ENCODE results near the gene SMPX. TPM values are rescaled to one million over a fixed set of nuclear protein-coding genes. Genes with fewer than 3 reads are reported as not detected.

SMPX gene
- total RNA-seq, 1 donor from 2014 or later = not detected

DNA sequence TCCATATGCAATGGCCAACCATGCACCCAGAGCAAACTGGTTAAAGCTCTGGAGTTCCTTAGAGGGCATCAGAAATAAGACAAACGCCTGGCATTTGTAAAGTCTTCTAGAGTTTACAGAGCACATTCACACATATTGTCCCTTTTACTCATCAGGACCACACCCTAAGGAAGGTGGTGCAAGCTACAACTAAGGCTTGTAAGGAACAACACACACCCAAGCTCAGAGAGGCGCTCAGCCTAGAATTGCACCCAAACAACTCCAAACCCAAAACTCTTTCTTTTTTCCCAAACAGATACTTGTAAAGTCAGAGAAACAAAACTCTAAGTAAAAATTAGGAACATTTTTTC, 46.1 kb downstream of the SMPX start:
- H3K27ac Mint-ChIP-seq = no peak overlapping the region
- H3K27me3 Mint-ChIP-seq = no peaks in the 10 kb centered on the region
- H3K4me1 Mint-ChIP-seq = no peaks in the 10 kb centered on the region
- DNase-seq (no peak), ATAC-seq (ENCODE audit: low read depth) (no peak)
- peaks cover 4% of the 10 kb centered on the region for H3K9me3 Mint-ChIP-seq
- ChIA-PET POLR2A (no interaction called here), CTCF (no interaction called here)
- TF ChIP-seq, protein P1, sequence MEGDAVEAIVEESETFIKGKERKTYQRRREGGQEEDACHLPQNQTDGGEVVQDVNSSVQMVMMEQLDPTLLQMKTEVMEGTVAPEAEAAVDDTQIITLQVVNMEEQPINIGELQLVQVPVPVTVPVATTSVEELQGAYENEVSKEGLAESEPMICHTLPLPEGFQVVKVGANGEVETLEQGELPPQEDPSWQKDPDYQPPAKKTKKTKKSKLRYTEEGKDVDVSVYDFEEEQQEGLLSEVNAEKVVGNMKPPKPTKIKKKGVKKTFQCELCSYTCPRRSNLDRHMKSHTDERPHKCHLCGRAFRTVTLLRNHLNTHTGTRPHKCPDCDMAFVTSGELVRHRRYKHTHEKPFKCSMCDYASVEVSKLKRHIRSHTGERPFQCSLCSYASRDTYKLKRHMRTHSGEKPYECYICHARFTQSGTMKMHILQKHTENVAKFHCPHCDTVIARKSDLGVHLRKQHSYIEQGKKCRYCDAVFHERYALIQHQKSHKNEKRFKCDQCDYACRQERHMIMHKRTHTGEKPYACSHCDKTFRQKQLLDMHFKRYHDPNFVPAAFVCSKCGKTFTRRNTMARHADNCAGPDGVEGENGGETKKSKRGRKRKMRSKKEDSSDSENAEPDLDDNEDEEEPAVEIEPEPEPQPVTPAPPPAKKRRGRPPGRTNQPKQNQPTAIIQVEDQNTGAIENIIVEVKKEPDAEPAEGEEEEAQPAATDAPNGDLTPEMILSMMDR (IDR thresholded peaks at IDR 0.05) = no peak
- H3K4me3 Mint-ChIP-seq = no peak overlapping the region
- intact Hi-C loops (cut with micrococcal nuclease) = no loop called here
- H3K36me3 Mint-ChIP-seq (ENCODE audit: low read depth) = no peaks in the 10 kb centered on the region

DNA sequence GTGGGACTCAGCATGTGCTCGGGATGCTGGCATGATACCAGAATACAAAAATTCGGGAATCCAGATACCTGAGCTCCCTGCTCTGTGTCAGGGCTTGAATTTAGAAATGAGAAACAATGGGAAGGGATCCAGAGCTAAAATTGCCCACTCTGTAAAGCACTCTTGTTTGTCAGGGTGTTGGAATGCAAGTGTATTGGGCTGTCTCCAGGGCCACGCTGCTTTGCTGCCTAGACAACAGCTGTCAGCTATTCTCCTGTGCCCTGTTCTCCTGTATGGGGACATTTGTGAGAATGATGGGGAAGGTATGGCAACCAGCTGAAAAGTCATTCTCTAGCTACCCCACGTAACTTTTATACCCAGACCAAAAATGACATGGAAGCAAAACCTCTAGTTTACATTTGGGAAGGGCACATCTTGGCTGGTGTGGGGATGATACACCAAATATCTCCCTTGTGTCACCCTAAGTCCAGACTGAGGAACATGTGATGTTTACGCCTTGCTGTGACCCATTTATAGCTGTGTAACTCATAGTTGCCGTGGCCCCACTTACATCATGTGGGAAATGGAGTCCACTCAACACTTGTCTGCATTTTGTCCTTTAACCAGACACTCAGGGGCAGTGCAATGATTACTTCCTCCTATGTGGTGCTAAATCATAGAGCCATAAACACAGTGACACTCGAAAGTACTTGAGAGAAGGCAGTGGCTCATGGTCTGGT, 46.6 kb downstream of the SMPX start:
- Mint-ChIP-seq H3K27ac (no peak overlapping the region), H3K27me3 (no peaks in the 10 kb centered on the region), H3K4me1 (no peaks in the 10 kb centered on the region), H3K4me3 (no peak overlapping the region), H3K9me3 (peaks cover 4% of the 10 kb centered on the region), H3K36me3 (ENCODE audit: low read depth) (no peaks in the 10 kb centered on the region)
- ChIA-PET POLR2A (no interaction called here), CTCF (no interaction called here)
- no peak for DNase-seq
- no peak for ATAC-seq (ENCODE audit: low read depth)
- TF ChIP-seq, protein P1 (IDR thresholded peaks at IDR 0.05) = no peak
- intact Hi-C loops (cut with micrococcal nuclease) = no loop called here

DNA sequence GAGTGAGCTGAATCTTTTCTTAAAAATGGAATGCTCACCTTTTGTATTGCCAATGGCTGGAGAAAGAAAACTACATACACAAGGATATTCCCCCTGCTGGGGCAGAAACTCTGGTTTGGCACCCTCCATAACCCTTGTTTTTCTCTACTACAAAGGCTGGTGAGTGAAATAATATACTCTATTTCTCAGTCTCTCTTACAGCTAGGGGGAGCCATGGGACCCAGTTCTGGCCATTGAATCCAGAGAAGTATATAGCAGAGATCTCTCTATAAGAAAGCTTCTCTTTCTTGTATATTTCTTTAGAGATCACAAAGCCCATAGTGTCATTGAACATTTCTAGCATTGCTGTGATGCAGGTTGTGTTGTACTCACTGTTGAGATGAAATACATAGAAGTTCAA, 49.8 kb downstream of the SMPX start:
- ChIA-PET POLR2A (no interaction called here), CTCF (no interaction called here)
- Mint-ChIP-seq H3K27me3 (no peaks in the 10 kb centered on the region), H3K4me1 (no peaks in the 10 kb centered on the region), H3K4me3 (no peak overlapping the region), H3K27ac (no peak overlapping the region), H3K36me3 (ENCODE audit: low read depth) (no peaks in the 10 kb centered on the region), H3K9me3 (peaks cover 2% of the 10 kb centered on the region)
- DNase-seq (no peak), ATAC-seq (ENCODE audit: low read depth) (no peak)
- intact Hi-C loops (cut with micrococcal nuclease) = no loop called here
- TF ChIP-seq, protein P1 (IDR thresholded peaks at IDR 0.05) = no peak

DNA sequence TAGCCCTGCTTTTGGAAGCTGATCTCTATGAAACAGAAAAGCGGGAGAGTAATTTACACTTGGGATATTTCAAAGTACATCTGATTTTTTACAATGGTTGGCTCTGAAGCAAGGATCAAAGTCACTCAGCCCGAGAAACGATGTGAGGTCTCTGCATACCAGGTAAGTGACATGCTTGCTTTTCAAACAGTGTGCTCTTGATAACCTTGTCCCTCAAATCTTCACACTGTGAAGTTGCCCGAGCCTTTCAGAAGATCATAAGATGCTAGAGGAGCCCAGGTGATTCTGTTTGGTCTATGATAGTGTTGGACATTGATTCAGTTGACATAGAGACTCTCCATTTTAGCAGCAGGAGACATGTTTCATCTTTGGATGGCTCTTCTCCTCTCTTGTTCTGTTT, 52.7 kb downstream of the SMPX start:
- H3K36me3 Mint-ChIP-seq (ENCODE audit: low read depth) = no peaks in the 10 kb centered on the region
- no peak overlapping the region for H3K4me3 Mint-ChIP-seq
- no peak for DNase-seq
- no peaks in the 10 kb centered on the region for H3K27me3 Mint-ChIP-seq
- H3K27ac Mint-ChIP-seq = no peak overlapping the region
- H3K4me1 Mint-ChIP-seq = peaks cover 5% of the 10 kb centered on the region
- ChIA-PET POLR2A (no interaction called here), CTCF (no interaction called here)
- no peak for ATAC-seq (ENCODE audit: low read depth)
- peaks cover 2% of the 10 kb centered on the region for H3K9me3 Mint-ChIP-seq
- TF ChIP-seq, protein P1 (IDR thresholded peaks at IDR 0.05) = no peak
- intact Hi-C loops (cut with micrococcal nuclease) = no loop called here

DNA sequence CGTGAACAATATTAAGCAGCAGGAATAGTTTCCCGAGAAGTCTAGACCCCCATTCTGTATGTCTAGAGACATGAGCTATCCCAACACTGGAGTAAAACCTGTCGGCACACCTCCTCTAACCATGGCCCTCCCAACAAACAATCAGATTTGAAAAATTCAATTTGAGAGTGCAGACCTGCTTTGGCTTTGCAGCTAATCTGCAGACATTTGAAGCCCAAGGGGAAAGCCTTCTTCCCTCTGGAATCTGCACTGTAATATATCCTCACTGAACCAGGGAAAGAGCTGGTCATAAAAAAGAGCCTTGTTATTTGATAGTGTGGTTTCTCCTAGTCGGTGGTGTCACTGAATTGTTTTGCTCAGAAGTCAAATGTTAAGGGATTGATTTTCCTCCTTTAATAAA, 55.2 kb downstream of the SMPX start:
- no peak overlapping the region for H3K4me3 Mint-ChIP-seq
- TF ChIP-seq, protein P1 (IDR thresholded peaks at IDR 0.05) = no peak
- ATAC-seq (ENCODE audit: low read depth) = no peak
- H3K4me1 Mint-ChIP-seq = peaks cover 12% of the 10 kb centered on the region
- H3K36me3 Mint-ChIP-seq (ENCODE audit: low read depth) = no peaks in the 10 kb centered on the region
- CTCF ChIA-PET = no interaction called here
- POLR2A ChIA-PET = no interaction called here
- H3K27ac Mint-ChIP-seq = no peak overlapping the region
- H3K27me3 Mint-ChIP-seq = no peaks in the 10 kb centered on the region
- H3K9me3 Mint-ChIP-seq = peaks cover 2% of the 10 kb centered on the region
- intact Hi-C loops (cut with micrococcal nuclease) = no loop called here
- DNase-seq = no peak
